Measurements from ENCODE around the gene YWHAQ. TPM values are rescaled to one million over a fixed set of nuclear protein-coding genes. Genes with fewer than 3 reads are reported as not detected.
A peak's percentile ranks its signal among the peaks of the same experiment; 100 is the strongest.

The YWHAQ gene
- total and polyA plus RNA-seq, 9 of the 15 experiments (the other 6 are each of a cell fraction or from before 2014, with no cell fraction given): 63.1 to 359 (median 203) TPM

DNA sequence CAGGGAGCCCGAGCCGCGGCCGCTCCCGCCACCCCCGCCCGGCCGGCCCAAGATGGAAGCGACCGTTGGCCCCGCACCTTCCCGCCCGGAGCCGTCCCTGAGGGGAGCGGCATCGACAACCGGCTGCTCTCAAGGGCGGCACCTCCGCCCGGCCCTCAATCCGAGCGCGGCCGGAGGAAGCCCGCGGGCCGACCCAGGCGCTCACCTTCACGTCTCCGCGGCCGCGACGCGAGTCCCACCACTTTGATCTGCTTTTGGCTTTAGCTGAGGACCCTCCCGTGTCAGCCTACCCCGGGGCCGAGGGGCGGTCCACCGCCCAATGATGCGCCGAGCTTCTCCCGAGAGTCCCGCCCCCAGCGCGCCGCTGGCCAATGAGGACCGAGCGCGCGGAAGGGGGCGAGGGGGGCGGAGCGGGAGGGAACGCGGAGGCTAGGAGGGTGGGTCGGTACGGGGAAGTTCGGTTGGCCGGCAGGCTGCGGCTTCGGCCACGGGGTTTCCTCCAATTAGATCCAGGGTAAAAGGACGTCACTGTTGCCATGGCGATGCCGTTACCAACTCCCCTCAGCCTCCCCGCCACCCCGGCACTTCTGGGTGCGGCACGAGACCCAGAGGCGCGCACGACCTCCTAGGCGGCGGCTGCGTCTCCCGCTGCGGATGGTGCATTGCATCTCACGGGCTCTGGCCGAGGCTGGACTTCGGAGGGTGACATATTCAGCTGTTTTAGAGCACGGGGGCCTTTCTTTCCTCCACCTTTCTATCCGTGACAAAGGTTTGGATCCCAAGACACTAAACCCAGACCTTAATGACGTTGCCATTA, at the start of gene YWHAQ (continued):
- TF ChIP-seq, protein P1, sequence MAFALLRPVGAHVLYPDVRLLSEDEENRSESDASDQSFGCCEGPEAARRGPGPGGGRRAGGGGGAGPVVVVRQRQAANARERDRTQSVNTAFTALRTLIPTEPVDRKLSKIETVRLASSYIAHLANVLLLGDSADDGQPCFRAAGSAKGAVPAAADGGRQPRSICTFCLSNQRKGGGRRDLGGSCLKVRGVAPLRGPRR (CRISPR knock-in tag; IDR thresholded peaks at IDR 0.05): no peak
- TF ChIP-seq RCOR1 (IDR thresholded peaks at IDR 0.05; ENCODE audit: borderline replicate concordance in 1 of 2, low read depth in 2 of 2, low read length in 2 of 2) (peak in 1 of 2 experiments; percentile 50; a peak in 2 of 4 replicates), SUPT5H (IDR thresholded peaks at IDR 0.05) (peak; percentile 91), TCF7 (IDR thresholded peaks at IDR 0.05; ENCODE audit: borderline replicate concordance) (no peak), TEAD4 (IDR thresholded peaks at IDR 0.05; ENCODE audit: low read length) (no peak; the same call in 1 of the 2 replicates), TEAD4 (CRISPR knock-in tag; IDR thresholded peaks at IDR 0.05; ENCODE audit: borderline replicate concordance) (no peak), TARDBP (IDR thresholded peaks at IDR 0.05) (no peak), ZNF282 (CRISPR knock-in tag; IDR thresholded peaks at IDR 0.05) (no peak), BHLHE40 (IDR thresholded peaks at IDR 0.05; ENCODE audit: low read length) (peak; percentile 100), KAT7 (CRISPR knock-in tag; IDR thresholded peaks at IDR 0.05; ENCODE audit: borderline replicate concordance) (peak; percentile 38; the same call in 1 of the 2 replicates), EP400 (IDR thresholded peaks at IDR 0.05) (peak; percentile 86), SOX6 (IDR thresholded peaks at IDR 0.05) (peak; percentile 72), RBM34 (IDR thresholded peaks at IDR 0.05; ENCODE audit: borderline replicate concordance, insufficient read depth, low read length) (no peak), ILF3 (IDR thresholded peaks at IDR 0.05; ENCODE audit: borderline replicate concordance) (no peak), GABPB1 (CRISPR knock-in tag; IDR thresholded peaks at IDR 0.05) (peak; percentile 74), ZNF347 (CRISPR knock-in tag; IDR thresholded peaks at IDR 0.05; ENCODE audit: low read depth) (no peak), TEAD1 (CRISPR knock-in tag; IDR thresholded peaks at IDR 0.05) (no peak)
- TF ChIP-seq, protein P2, sequence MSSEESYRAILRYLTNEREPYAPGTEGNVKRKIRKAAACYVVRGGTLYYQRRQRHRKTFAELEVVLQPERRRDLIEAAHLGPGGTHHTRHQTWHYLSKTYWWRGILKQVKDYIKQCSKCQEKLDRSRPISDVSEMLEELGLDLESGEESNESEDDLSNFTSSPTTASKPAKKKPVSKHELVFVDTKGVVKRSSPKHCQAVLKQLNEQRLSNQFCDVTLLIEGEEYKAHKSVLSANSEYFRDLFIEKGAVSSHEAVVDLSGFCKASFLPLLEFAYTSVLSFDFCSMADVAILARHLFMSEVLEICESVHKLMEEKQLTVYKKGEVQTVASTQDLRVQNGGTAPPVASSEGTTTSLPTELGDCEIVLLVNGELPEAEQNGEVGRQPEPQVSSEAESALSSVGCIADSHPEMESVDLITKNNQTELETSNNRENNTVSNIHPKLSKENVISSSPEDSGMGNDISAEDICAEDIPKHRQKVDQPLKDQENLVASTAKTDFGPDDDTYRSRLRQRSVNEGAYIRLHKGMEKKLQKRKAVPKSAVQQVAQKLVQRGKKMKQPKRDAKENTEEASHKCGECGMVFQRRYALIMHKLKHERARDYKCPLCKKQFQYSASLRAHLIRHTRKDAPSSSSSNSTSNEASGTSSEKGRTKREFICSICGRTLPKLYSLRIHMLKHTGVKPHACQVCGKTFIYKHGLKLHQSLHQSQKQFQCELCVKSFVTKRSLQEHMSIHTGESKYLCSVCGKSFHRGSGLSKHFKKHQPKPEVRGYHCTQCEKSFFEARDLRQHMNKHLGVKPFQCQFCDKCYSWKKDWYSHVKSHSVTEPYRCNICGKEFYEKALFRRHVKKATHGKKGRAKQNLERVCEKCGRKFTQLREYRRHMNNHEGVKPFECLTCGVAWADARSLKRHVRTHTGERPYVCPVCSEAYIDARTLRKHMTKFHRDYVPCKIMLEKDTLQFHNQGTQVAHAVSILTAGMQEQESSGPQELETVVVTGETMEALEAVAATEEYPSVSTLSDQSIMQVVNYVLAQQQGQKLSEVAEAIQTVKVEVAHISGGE (CRISPR knock-in tag; IDR thresholded peaks at IDR 0.05): no peak
- TF ChIP-seq, protein P3, sequence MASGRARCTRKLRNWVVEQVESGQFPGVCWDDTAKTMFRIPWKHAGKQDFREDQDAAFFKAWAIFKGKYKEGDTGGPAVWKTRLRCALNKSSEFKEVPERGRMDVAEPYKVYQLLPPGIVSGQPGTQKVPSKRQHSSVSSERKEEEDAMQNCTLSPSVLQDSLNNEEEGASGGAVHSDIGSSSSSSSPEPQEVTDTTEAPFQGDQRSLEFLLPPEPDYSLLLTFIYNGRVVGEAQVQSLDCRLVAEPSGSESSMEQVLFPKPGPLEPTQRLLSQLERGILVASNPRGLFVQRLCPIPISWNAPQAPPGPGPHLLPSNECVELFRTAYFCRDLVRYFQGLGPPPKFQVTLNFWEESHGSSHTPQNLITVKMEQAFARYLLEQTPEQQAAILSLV (tag; IDR thresholded peaks at IDR 0.05): no peak
- TF ChIP-seq, protein P4, sequence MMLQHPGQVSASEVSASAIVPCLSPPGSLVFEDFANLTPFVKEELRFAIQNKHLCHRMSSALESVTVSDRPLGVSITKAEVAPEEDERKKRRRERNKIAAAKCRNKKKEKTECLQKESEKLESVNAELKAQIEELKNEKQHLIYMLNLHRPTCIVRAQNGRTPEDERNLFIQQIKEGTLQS (IDR thresholded peaks at IDR 0.05): no peak
- TF ChIP-seq, protein P4 (CRISPR knock-in tag; conservative IDR thresholded peaks at IDR 0.05): 0 out of 2 replicates have a peak, but pooled peaks have one; percentile 32

Measured in K562 (cell line).